ENCODE data around the gene SPAG8. TPM values are rescaled to one million over a fixed set of nuclear protein-coding genes. Genes with fewer than 3 reads are reported as not detected.

Gene SPAG8
- total and polyA plus RNA-seq, 9 of the 15 experiments (the other 6 are each of a cell fraction or from before 2014, with no cell fraction given) = 0.03 to 0.47 (median 0.21) TPM

DNA sequence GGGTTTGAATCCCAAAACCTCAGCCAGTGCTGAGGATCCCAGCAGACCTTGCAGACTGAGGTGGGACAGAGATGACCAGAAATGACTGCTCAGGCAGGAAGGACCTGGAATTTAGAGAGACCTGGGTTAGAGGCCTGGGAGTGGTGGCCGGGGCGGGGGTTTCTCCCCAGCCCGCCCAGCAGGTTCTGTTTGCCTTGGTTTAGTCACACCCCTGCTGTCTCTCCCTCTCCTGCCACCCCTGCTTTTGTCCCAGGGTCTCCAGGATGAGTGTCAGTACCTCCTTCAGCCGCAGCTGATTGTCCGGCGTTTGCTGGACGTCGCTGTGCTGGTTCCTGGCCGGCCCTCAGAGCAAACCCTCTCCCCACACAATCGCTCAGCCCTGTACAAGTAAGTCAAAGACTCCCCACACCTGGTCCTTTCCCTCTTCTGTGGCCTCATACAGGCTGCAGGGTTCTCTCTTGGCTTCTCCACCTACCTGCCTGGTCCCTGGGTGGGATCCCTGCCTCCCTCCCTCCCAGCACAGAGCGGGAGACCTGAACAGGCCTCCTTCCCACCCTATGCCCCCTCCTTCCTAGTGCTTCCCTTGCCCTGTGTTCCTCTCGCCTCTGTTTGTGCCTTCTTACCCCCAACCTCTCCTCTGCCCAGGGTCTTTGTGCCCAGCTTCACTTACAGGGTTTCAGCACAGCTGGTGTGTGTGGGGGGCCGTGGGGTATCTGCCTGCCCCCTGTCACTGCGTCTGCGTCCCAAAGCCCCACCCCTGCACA lies 29.0 kb upstream of the SPAG8 start:
- no peak overlapping the region for H3K4me2 ChIP-seq (ENCODE audit: insufficient read depth, low read length)
- H3K4me1 ChIP-seq (replicated peaks in 1 of 2; ENCODE audit: control insufficient read depth in 2 of 2, insufficient read depth in 2 of 2, low read length in 2 of 2) = peaks cover 0 to 6% of the 10 kb centered on the region in 2 experiments; a peak in 1 of 5 replicates
- no TSS peak for BruUV-seq (replicated peaks)
- DNase-seq (ENCODE audit: extremely low read depth in 1 of 4, low spot score in 3 of 4) = no peak
- ChIA-PET POLR2A (interaction anchor here (0.6 to 0.8 kb wide), 4 partner anchors 10 to 1242 kb away, joined by 3 read pairs; no protein-coding TSS in a partner anchor), CTCF (ENCODE audit: low intra/inter-chr PET ratio) (no interaction called here)
- no peaks in the 10 kb centered on the region for H3K36me3 ChIP-seq (ENCODE audit: control insufficient read depth, insufficient read depth, low read length)
- in situ Hi-C loops (cut with MboI) (no loop called here), intact Hi-C loops (cut with micrococcal nuclease) (no loop called here)
- no peaks in the 10 kb centered on the region for H3K79me2 ChIP-seq (ENCODE audit: control insufficient read depth, insufficient read depth, low read length)
- H3K27ac ChIP-seq (ENCODE audit: extremely low read depth, low read depth, low read length) = no peak overlapping the region
- FAIRE-seq = no peak
- no peak overlapping the region for H2AFZ ChIP-seq (ENCODE audit: low read depth, low read length)
- H3K4me3 ChIP-seq = no peak overlapping the region
- no peaks in the 10 kb centered on the region for H4K20me1 ChIP-seq (replicated peaks; ENCODE audit: control insufficient read depth, insufficient read depth, low read length)
- peaks cover 0 to 34% of the 10 kb centered on the region in 2 experiments; a peak in 3 of 5 replicates for H3K27me3 ChIP-seq (ENCODE audit: control insufficient read depth in 2 of 2, insufficient read depth in 2 of 2, low read length in 2 of 2)
- WGBS (ENCODE audit: insufficient coverage, low coverage, missing lambda C conversion rate) = 29% methylated on average over 6 of the region's 15 CpGs
- TF ChIP-seq CEBPB (tag; IDR thresholded peaks at IDR 0.05) (no peak), NFIX (CRISPR knock-in tag; IDR thresholded peaks at IDR 0.05; ENCODE audit: low read depth) (no peak), RNF2 (IDR thresholded peaks at IDR 0.05) (no peak), YBX1 (IDR thresholded peaks at IDR 0.05) (no peak), RBM39 (optimal IDR thresholded peaks at IDR 0.05; ENCODE audit: low read depth, low read length) (no peak), FOS (IDR thresholded peaks at IDR 0.05; ENCODE audit: extremely low read depth, insufficient read length) (no peak), SP2 (IDR thresholded peaks at IDR 0.05; ENCODE audit: extremely low read depth, low read depth, low read length, poor library complexity, severe bottlenecking) (no peak), CAMTA2 (CRISPR knock-in tag; conservative IDR thresholded peaks at IDR 0.05) (no peak), ZNF263 (CRISPR knock-in tag; IDR thresholded peaks at IDR 0.05; ENCODE audit: borderline replicate concordance) (no peak), ZNF785 (CRISPR knock-in tag; IDR thresholded peaks at IDR 0.05) (no peak), GABPB1 (CRISPR knock-in tag; IDR thresholded peaks at IDR 0.05) (no peak), SAFB2 (IDR thresholded peaks at IDR 0.05; ENCODE audit: borderline replicate concordance, low read depth, low read length, severe bottlenecking) (no peak), MTA2 (IDR thresholded peaks at IDR 0.05; ENCODE audit: low read depth) (no peak), MIER1 (IDR thresholded peaks at IDR 0.05; ENCODE audit: low read depth) (no peak), RBM22 (IDR thresholded peaks at IDR 0.05; ENCODE audit: low read depth, low read length, poor library complexity, severe bottlenecking) (no peak)
- TF ChIP-seq, protein P1, sequence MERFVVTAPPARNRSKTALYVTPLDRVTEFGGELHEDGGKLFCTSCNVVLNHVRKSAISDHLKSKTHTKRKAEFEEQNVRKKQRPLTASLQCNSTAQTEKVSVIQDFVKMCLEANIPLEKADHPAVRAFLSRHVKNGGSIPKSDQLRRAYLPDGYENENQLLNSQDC (CRISPR knock-in tag; IDR thresholded peaks at IDR 0.05) = no peak
- no peaks in the 10 kb centered on the region for H3K9me1 ChIP-seq (ENCODE audit: control insufficient read depth, insufficient read depth, low read length)
- no peak overlapping the region for H3K9ac ChIP-seq (ENCODE audit: insufficient read depth in 1 of 2, low read depth in 2 of 2, low read length in 2 of 2)
- ATAC-seq = no peak
- no peaks in the 10 kb centered on the region for H3K9me3 ChIP-seq (replicated peaks; ENCODE audit: control insufficient read depth, insufficient read depth, low read depth, low read length)

Data from K562 (cell line).